Measurements from ENCODE around the gene PRSS36.

Gene PRSS36

DNA sequence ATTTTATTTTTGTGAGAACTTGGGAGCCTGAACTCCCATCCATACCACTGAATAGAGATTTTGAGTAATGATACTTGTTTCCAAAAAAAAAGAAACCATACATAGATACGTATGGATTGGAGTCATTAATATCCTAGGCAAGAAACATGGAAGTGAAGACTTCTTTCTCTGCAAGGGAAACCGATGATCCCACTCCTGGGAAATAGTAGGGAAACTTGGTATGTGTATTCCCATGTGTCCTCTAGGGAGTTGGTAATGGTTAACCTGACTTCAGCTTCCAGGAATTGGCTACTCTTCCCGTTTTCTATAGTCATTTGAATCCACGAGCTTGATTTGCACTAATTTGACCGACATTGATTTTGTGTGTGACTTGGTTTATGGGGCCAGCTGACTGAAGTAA lies 35.5 kb upstream of the PRSS36 start:
- H3K9me2 ChIP-seq (replicated peaks; ENCODE audit: insufficient read depth, low read length), result no peaks in the 10 kb centered on the region
- H2AFZ ChIP-seq (ENCODE audit: low read depth, low read length, severe bottlenecking), result no peak overlapping the region
- peaks cover 27% of the 10 kb centered on the region; the same call in 1 of the 2 replicates for H3F3A ChIP-seq (ENCODE audit: insufficient read depth)
- no peak overlapping the region for H3K9ac ChIP-seq (ENCODE audit: low read length)
- no peak overlapping the region for H3K4me2 ChIP-seq (ENCODE audit: low read depth, low read length, poor library complexity, severe bottlenecking)
- no peak overlapping the region for H3K4me3 ChIP-seq (ENCODE audit: insufficient read depth, low read length, poor library complexity, severe bottlenecking)
- peaks cover 87% of the 10 kb centered on the region for H3K79me2 ChIP-seq (ENCODE audit: insufficient read depth, low read length)
- TF ChIP-seq, protein P1, sequence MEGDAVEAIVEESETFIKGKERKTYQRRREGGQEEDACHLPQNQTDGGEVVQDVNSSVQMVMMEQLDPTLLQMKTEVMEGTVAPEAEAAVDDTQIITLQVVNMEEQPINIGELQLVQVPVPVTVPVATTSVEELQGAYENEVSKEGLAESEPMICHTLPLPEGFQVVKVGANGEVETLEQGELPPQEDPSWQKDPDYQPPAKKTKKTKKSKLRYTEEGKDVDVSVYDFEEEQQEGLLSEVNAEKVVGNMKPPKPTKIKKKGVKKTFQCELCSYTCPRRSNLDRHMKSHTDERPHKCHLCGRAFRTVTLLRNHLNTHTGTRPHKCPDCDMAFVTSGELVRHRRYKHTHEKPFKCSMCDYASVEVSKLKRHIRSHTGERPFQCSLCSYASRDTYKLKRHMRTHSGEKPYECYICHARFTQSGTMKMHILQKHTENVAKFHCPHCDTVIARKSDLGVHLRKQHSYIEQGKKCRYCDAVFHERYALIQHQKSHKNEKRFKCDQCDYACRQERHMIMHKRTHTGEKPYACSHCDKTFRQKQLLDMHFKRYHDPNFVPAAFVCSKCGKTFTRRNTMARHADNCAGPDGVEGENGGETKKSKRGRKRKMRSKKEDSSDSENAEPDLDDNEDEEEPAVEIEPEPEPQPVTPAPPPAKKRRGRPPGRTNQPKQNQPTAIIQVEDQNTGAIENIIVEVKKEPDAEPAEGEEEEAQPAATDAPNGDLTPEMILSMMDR (IDR thresholded peaks at IDR 0.05; ENCODE audit: insufficient read depth, low read length, poor library complexity, severe bottlenecking), result no peak
- no peak for TF ChIP-seq EZH2phosphoT487 (conservative IDR thresholded peaks at IDR 0.05; ENCODE audit: low read length)
- H3K36me3 ChIP-seq (ENCODE audit: low read length), result peaks cover 90% of the 10 kb centered on the region
- no peak overlapping the region for H3K27ac ChIP-seq (ENCODE audit: low read depth, low read length)
- no peaks in the 10 kb centered on the region for H3K27me3 ChIP-seq (ENCODE audit: low read length)
- H3K9me3 ChIP-seq (ENCODE audit: insufficient read depth, low read length), result no peaks in the 10 kb centered on the region
- H4K20me1 ChIP-seq (ENCODE audit: low read depth, low read length), result peaks cover 77% of the 10 kb centered on the region

- H3F3A ChIP-seq (ENCODE audit: insufficient read depth), result peaks cover 24% of the 10 kb centered on the region; the same call in 1 of the 2 replicates
- H3K27ac ChIP-seq (ENCODE audit: low read depth, low read length), result no peak overlapping the region
- no peak overlapping the region for H2AFZ ChIP-seq (ENCODE audit: low read depth, low read length, severe bottlenecking)
- no peak overlapping the region for H3K4me2 ChIP-seq (ENCODE audit: low read depth, low read length, poor library complexity, severe bottlenecking)
- H3K36me3 ChIP-seq (ENCODE audit: low read length), result peaks cover 86% of the 10 kb centered on the region
- H4K20me1 ChIP-seq (ENCODE audit: low read depth, low read length), result peaks cover 73% of the 10 kb centered on the region
- H3K9me2 ChIP-seq (replicated peaks; ENCODE audit: insufficient read depth, low read length), result no peaks in the 10 kb centered on the region
- TF ChIP-seq, protein P1 (IDR thresholded peaks at IDR 0.05; ENCODE audit: insufficient read depth, low read length, poor library complexity, severe bottlenecking), result no peak
- TF ChIP-seq EZH2phosphoT487 (conservative IDR thresholded peaks at IDR 0.05; ENCODE audit: low read length), result no peak
- H3K4me3 ChIP-seq (ENCODE audit: insufficient read depth, low read length, poor library complexity, severe bottlenecking), result no peak overlapping the region
- no peaks in the 10 kb centered on the region for H3K9me3 ChIP-seq (ENCODE audit: insufficient read depth, low read length)
- H3K9ac ChIP-seq (ENCODE audit: low read length), result no peak overlapping the region
- no peaks in the 10 kb centered on the region for H3K27me3 ChIP-seq (ENCODE audit: low read length)
- H3K79me2 ChIP-seq (ENCODE audit: insufficient read depth, low read length), result peaks cover 91% of the 10 kb centered on the region
These were observed 35.0 kb upstream of the PRSS36 start for GRCh38 chr16:31184888-31185287.

DNA sequence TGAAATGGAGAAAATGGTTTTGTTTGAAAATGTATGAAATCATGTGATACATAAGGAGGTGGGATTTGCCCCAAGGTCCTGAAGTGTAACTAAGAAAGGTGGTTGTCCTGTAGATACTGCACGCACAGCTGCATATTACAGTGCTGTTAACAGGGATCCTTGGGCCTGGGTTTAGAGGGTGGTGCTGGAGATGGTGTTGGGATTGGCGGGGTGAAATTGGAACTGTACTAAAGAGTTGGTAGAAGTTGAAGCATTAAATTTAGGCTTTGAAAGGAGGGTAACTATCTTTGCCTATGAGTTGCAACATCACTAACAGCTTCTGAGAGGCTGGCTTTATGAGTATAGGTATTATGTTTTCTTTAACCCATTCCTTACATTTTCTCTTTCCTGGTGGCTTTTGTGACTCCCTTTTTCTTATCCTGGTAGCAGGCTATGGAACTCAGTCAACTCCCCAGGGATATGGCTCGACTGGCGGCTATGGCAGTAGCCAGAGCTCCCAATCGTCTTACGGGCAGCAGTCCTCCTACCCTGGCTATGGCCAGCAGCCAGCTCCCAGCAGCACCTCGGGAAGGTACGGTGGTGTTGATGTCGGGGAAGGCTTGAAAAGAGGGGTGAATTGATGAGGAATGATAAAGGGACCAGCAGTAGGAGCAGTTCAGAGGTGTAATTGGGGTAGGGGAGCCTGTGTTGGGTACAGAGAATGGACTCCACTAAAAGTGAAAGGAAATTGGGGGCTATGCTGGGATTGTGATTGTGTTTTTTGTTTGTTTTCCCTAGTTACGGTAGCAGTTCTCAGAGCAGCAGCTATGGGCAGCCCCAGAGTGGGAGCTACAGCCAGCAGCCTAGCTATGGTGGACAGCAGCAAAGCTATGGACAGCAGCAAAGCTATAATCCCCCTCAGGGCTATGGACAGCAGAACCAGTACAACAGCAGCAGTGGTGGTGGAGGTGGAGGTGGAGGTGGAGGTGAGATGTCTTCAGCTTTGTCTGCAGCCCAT lies 33.9 kb upstream of the PRSS36 start:
- TF ChIP-seq, protein P1 (IDR thresholded peaks at IDR 0.05; ENCODE audit: insufficient read depth, low read length, poor library complexity, severe bottlenecking), result no peak
- Histone ChIP-seq H4K20me1 (ENCODE audit: low read depth, low read length) (peaks cover 66% of the 10 kb centered on the region), H3K4me2 (ENCODE audit: low read depth, low read length, poor library complexity, severe bottlenecking) (no peak overlapping the region), H3K4me3 (ENCODE audit: insufficient read depth, low read length, poor library complexity, severe bottlenecking) (no peak overlapping the region), H2AFZ (ENCODE audit: low read depth, low read length, severe bottlenecking) (no peak overlapping the region), H3F3A (ENCODE audit: insufficient read depth) (peaks cover 18% of the 10 kb centered on the region; the same call in 1 of the 2 replicates), H3K9ac (ENCODE audit: low read length) (no peak overlapping the region), H3K9me3 (ENCODE audit: insufficient read depth, low read length) (no peaks in the 10 kb centered on the region), H3K9me2 (replicated peaks; ENCODE audit: insufficient read depth, low read length) (no peaks in the 10 kb centered on the region), H3K27ac (ENCODE audit: low read depth, low read length) (no peak overlapping the region), H3K79me2 (ENCODE audit: insufficient read depth, low read length) (peaks cover 88% of the 10 kb centered on the region), H3K27me3 (ENCODE audit: low read length) (no peaks in the 10 kb centered on the region), H3K36me3 (ENCODE audit: low read length) (peaks cover 74% of the 10 kb centered on the region)
